ENCODE data around the gene MED8. TPM values are rescaled to one million over a fixed set of nuclear protein-coding genes. Genes with fewer than 3 reads are reported as not detected.

MED8 gene
- total and polyA plus RNA-seq, 2 of the 8 experiments (the other 6 are each of a cell fraction or from before 2014, with no cell fraction given): 7.0 to 20.6 TPM

- TF ChIP-seq EZH2 (IDR thresholded peaks at IDR 0.05; ENCODE audit: low read depth, low read length, severe bottlenecking) (no peak), SP2 (IDR thresholded peaks at IDR 0.05; ENCODE audit: low read length) (no peak), CREB1 (IDR thresholded peaks at IDR 0.05) (no peak), TEAD4 (IDR thresholded peaks at IDR 0.05; ENCODE audit: low read depth, low read length) (no peak), ZNF274 (IDR thresholded peaks at IDR 0.05; ENCODE audit: borderline replicate concordance, extremely low read depth, low read length) (no peak), FOSL1 (IDR thresholded peaks at IDR 0.05; ENCODE audit: insufficient read depth, low read depth, low read length) (no peak), POU5F1 (IDR thresholded peaks at IDR 0.05; ENCODE audit: low read depth, low read length) (no peak)
Observed at GRCh38 chr1:43382027-43382779, 7.4 kb downstream of the MED8 start (continued).

All from H1 (cell line).